Astrocyte (in vitro differentiated cells and primary cell): ENCODE measurements around the gene PNPT1.

Experiments used
- EZH2 ChIP-seq: IDR thresholded peaks from 2 replicates; pipeline ENCODE4 v1.6.1; 2012; ENCODE audit warnings: mild to moderate bottlenecking, low read length, inconsistent platforms; ENCODE audit not compliant: insufficient read depth
- TF ChIP-seq, protein P1 (sequence below): IDR thresholded peaks from 2 replicates; pipeline ENCODE4 v1.5.1; 2011; ENCODE audit warnings: low read depth, mild to moderate bottlenecking, inconsistent platforms, low read length, moderate library complexity; ENCODE audit not compliant: insufficient read depth

DNA sequence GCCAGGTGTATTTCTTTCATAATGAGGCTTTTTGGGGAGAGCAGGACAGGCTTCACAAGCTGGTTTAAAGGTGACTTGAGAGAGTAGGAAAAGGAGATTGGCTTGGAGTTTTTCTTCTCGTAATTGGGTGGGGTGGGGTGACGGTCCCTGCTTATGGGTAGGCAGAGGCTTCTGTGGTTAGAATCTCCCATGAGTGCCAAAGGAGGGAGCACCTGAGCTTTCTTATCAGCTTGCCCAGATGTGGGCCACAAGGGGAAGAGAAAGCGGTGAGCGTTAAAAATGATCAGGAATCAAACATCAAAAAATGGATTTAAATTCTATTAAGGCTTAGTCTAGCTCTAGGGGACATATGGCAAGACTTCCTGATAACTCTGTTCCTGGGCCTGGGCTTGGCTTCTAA, 9.7 kb upstream of the PNPT1 start:
- TF ChIP-seq, protein P1, sequence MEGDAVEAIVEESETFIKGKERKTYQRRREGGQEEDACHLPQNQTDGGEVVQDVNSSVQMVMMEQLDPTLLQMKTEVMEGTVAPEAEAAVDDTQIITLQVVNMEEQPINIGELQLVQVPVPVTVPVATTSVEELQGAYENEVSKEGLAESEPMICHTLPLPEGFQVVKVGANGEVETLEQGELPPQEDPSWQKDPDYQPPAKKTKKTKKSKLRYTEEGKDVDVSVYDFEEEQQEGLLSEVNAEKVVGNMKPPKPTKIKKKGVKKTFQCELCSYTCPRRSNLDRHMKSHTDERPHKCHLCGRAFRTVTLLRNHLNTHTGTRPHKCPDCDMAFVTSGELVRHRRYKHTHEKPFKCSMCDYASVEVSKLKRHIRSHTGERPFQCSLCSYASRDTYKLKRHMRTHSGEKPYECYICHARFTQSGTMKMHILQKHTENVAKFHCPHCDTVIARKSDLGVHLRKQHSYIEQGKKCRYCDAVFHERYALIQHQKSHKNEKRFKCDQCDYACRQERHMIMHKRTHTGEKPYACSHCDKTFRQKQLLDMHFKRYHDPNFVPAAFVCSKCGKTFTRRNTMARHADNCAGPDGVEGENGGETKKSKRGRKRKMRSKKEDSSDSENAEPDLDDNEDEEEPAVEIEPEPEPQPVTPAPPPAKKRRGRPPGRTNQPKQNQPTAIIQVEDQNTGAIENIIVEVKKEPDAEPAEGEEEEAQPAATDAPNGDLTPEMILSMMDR = no peak
- no peak for TF ChIP-seq EZH2
